K562 (cell line): ENCODE measurements around the gene CYTH1. TPM values are rescaled to one million over a fixed set of nuclear protein-coding genes. Genes with fewer than 3 reads are reported as not detected.
A peak's percentile ranks its signal among the peaks of the same experiment; 100 is the strongest.

Experiments
- ASH1L ChIP-seq: fragments of 450-650 bp; IDR thresholded peaks from 2 replicates; pipeline ENCODE4 v1.6.1; 2018; ENCODE audit warnings: borderline replicate concordance, mild to moderate bottlenecking, low read depth; ENCODE audit not compliant: partially characterized antibody
- CXXC5 ChIP-seq: fragments of 250-450 bp; sonication (Bioruptor Pico); IDR thresholded peaks from 2 replicates; pipeline ENCODE4 v1.8.0; 2022; ENCODE audit warnings: inconsistent platforms, mild to moderate bottlenecking, moderate library complexity
- E2F8 ChIP-seq: fragments of 450-650 bp; IDR thresholded peaks from 2 replicates; pipeline ENCODE4 v1.7.1; 2018; ENCODE audit warnings: mild to moderate bottlenecking, low read depth; ENCODE audit not compliant: partially characterized antibody
- FOXJ3 ChIP-seq: sonication (generic); formaldehyde crosslinking; IDR thresholded peaks from 2 replicates; pipeline ENCODE4 v1.4.0; 2020; ENCODE audit warnings: mild to moderate bottlenecking, missing genetic modification reagents
- HMGN3 ChIP-seq: IDR thresholded peaks from 2 replicates; pipeline ENCODE4 v1.6.1; 2011; ENCODE audit warnings: borderline replicate concordance, low read depth, mild to moderate bottlenecking, mixed read lengths, low read length; ENCODE audit not compliant: insufficient read length; ENCODE audit errors: extremely low read depth
- L3MBTL2 ChIP-seq: fragments of 450-650 bp; IDR thresholded peaks from 2 replicates; pipeline ENCODE4 v1.6.1; 2016; ENCODE audit warnings: mild to moderate bottlenecking, moderate library complexity
- MAZ ChIP-seq, 2 experiments: fragments of 450-650 bp in 1 of 2; sonication (generic) in 1 of 2; formaldehyde crosslinking; IDR thresholded peaks in 1 of 2; conservative IDR thresholded peaks in 1 of 2; 2 replicates each; pipeline versions ENCODE4 v1.4.0 to v1.5.0; 2020; ENCODE audit warnings: mild to moderate bottlenecking in 1 of 2, missing genetic modification reagents in 1 of 2
- MIER1 ChIP-seq: fragments of 450-650 bp; IDR thresholded peaks from 2 replicates; pipeline ENCODE4 v1.6.1; 2016; ENCODE audit warnings: antibody characterized with exemption, mild to moderate bottlenecking, low read depth
- PHF20 ChIP-seq: fragments of 450-650 bp; IDR thresholded peaks from 2 replicates; pipeline ENCODE4 v1.6.1; 2018; ENCODE audit not compliant: partially characterized antibody
- PHF21A ChIP-seq: fragments of 450-650 bp; IDR thresholded peaks from 2 replicates; pipeline ENCODE4 v1.6.1; 2017; ENCODE audit warnings: low read depth, borderline replicate concordance
- TCFL5 ChIP-seq: fragments of 250-450 bp; sonication (Bioruptor Pico); conservative IDR thresholded peaks from 2 replicates; pipeline ENCODE4 v1.6.1; 2021; ENCODE audit warnings: mild to moderate bottlenecking, moderate library complexity, matching md5 sums
- YY1 ChIP-seq, 3 experiments: IDR thresholded peaks; 2 replicates each; pipeline ENCODE4 v1.6.1; 2011; ENCODE audit warnings: low read length in 2 of 3, mild to moderate bottlenecking in 2 of 3, moderate library complexity in 2 of 3, borderline replicate concordance in 1 of 3, control low read depth in 1 of 3, low read depth in 1 of 3; ENCODE audit not compliant: insufficient read depth in 3 of 3, insufficient replicate concordance in 2 of 3, control insufficient read depth in 1 of 3, insufficient read length in 1 of 3; ENCODE audit errors: extremely low read depth in 1 of 3
- ZBTB11 ChIP-seq, 3 experiments: fragments of 200-800 bp in 1 of 3; fragments of 250-450 bp in 1 of 3; fragments of 450-650 bp in 1 of 3; sonication (Bioruptor Pico) in 1 of 3; sonication (Bioruptor generic) in 1 of 3; formaldehyde crosslinking in 1 of 3; IDR thresholded peaks; 2 replicates each; pipeline versions ENCODE4 v1.6.1 to v1.8.0; 2016 to 2022; ENCODE audit warnings: mild to moderate bottlenecking in 2 of 3, missing genetic modification characterization in 2 of 3, missing compliant biosample characterization in 1 of 3, moderate library complexity in 1 of 3
- ZHX1 ChIP-seq: fragments of 150-350 bp; conservative IDR thresholded peaks from 2 replicates; pipeline ENCODE4 v1.6.1; 2014; ENCODE audit warnings: low read length
- ZNF124 ChIP-seq: sonication (generic); formaldehyde crosslinking; IDR thresholded peaks from 2 replicates; pipeline ENCODE4 v1.8.1; 2022; ENCODE audit warnings: missing genetic modification reagents
- ZNF263 ChIP-seq: sonication (generic); formaldehyde crosslinking; IDR thresholded peaks from 2 replicates; pipeline ENCODE4 v1.8.0; 2022; ENCODE audit warnings: mild to moderate bottlenecking, missing genetic modification reagents, borderline replicate concordance
- polyA plus RNA-seq, 8 experiments: library from polyadenylated mRNA; depleted of rRNA in 4 of 8; stranded (reverse) in 5 of 8; unstranded in 3 of 8; fragments of >200 nt; fragmentation: Nextera tagmentation in 2 of 8; fragmentation: Illumina TruSeq in 1 of 8; extraction: Ambion mirVana in 2 of 8; extraction: Trizol in 1 of 8; gene quantifications; 2 replicates each; pipeline versions ENCODE4 v1.2.1 to v1.2.3, GENCODE V29; 2011 to 2014; ENCODE audit warnings: inconsistent platforms in 1 of 8, missing spikeins in 1 of 8
- total RNA-seq, 7 experiments: library from RNA; depleted of rRNA in 6 of 7; stranded (reverse); fragments of >200 nt in 6 of 7; fragmentation: Illumina TruSeq in 2 of 7; extraction: Trizol in 2 of 7; gene quantifications; 2 replicates each; pipeline versions ENCODE4 v1.2.1 to v1.2.3, GENCODE V29; 2011 to 2021; ENCODE audit warnings: low replicate concordance in 1 of 7

CYTH1 gene
- total and polyA plus RNA-seq, 9 of the 15 experiments (the other 6 are each of a cell fraction or from before 2014, with no cell fraction given), result 0.52 to 27.7 (median 16.8) TPM

GRCh38 chr17:78783711-78784324 lies 1.7 kb upstream of the CYTH1 start (continued):
- TF ChIP-seq ZBTB11 (CRISPR knock-in tag; IDR thresholded peaks at IDR 0.05) (0 out of 6 replicates have a peak, but pooled peaks of 1 of the 3 experiments have one; percentile 13), FOXJ3 (CRISPR knock-in tag) (no peak), E2F8 (no peak), ASH1L (no peak), CXXC5 (CRISPR knock-in tag) (peak; percentile 12), HMGN3 (no peak), PHF21A (no peak), TCFL5 (no peak), MIER1 (no peak), ZHX1 (no peak), PHF20 (no peak), MAZ (CRISPR knock-in tag; conservative IDR thresholded peaks at IDR 0.05 in 1 of 2, IDR thresholded peaks at IDR 0.05 in 1 of 2) (no peak), ZNF124 (CRISPR knock-in tag) (no peak), L3MBTL2 (peak; percentile 60; the same call in 1 of the 2 replicates), ZNF263 (CRISPR knock-in tag) (peak; percentile 40; the same call in 1 of the 2 replicates), YY1 (IDR thresholded peaks at IDR 0.05; ENCODE audit: borderline replicate concordance in 1 of 3, control insufficient read depth in 1 of 3, extremely low read depth in 1 of 3, insufficient read depth in 3 of 3, insufficient read length in 1 of 3, insufficient replicate concordance in 2 of 3, low read depth in 1 of 3, low read length in 2 of 3) (peak in 1 of 3 experiments; percentile 9)
